ENCODE measurements around the gene ZNF468.
A peak's percentile ranks its signal among the peaks of the same experiment; 100 is the strongest.
"Not testable (repeated sequence)": the region's sequence is repeated elsewhere in the genome, so short reads cannot be mapped to it uniquely, and the experiment has no call there.

Gene ZNF468

GRCh38 chr19:52857378-52858191, at the start of gene ZNF468:
Gene ZNF468, minus strand, starts transcription at chr19:52857619. Its CDS starts 3,347 bp downstream, at chr19:52854272.
- peak; percentile 27 for DNase-seq (ENCODE audit: low read depth)

- DNase-seq (ENCODE audit: low read depth): not testable (repeated sequence)
Observed at GRCh38 chr19:52904052-52904780, 46.8 kb upstream of the ZNF468 start.

GRCh38 chr19:52901842-52902241, 44.4 kb upstream of the ZNF468 start:
- no peak for DNase-seq (ENCODE audit: low read depth)

DNA sequence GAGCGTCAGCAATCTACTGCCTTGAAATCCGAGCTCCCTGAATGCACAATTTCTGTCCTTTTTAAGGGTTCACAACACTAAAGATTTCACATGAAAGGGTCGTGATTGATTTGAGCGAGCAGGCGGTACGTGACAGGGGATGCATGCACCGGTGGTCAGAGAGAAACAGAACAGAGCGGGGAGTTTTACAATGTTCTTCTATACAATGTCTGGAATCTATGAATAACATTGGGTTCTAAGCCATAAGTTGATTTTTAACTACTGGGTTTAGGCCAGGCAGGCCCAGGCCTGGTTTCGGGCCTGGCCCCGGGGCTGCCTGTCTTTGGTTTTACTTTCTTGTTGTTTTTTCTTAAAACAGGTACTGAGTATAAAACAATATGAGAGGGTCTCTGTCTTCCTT, 41.2 kb upstream of the ZNF468 start:
- DNase-seq (ENCODE audit: low read depth): not testable (repeated sequence)

DNA sequence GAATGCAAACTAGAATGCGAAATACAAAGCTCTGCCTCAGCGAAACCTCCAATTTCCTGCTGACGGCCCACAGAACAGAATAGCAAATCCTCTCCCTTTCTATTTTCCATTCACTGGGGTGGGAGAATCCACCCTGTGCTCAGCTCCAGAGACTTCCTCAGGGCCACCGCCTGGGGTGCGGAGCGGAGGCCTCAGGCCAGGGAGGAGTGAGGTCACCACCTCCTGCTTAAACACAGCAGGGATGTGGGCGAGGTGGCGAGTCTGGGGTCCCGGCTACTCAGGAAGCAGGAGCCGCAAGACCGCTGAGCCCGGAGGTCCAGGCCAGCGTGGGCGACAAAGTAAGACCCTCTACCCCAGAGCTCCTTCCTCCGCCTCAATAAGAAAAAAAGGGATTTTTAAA, 40.7 kb upstream of the ZNF468 start:
- DNase-seq (ENCODE audit: low read depth): no peak

- DNase-seq (ENCODE audit: low read depth): peak; percentile 86
Observed at GRCh38 chr19:52897138-52897935, 39.9 kb upstream of the ZNF468 start, which contains the start of gene ZNF320. Gene ZNF320, minus strand, starts transcription at chr19:52897635. Its CDS starts 7,380 bp downstream, at chr19:52890255.

DNA sequence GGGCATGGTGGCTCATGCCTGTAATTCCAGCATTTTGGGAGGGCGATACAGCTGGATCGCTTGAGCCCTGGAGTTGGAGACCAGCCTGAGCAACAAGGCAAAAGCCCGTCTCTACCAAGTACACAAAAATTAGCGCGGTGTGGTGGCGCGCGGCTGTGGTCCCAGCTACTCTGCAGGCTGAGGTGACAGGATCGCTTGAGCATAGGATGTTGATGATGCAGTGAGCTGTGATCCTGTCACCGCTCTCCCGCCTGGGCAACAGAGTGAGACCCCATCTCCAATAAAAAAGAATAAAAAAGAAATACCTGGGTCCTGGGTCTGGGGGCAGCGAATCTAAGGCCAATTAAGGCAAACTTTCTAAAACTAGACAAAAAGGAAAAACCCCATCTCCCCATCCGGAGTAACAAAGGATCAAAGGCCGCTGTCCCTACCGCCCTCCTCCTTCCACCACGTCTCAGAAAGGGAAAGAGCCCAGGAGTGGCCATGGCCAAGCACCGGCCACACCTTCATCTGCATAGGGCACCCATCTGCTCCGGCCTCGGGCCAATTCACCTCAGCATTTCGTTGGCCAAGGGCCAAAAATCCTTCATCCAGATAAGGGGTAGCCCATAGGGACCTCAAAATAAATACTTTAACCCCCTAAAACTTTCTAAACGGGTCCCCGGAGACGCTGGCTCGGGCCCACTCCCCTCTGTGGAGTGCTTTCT, 39.2 kb upstream of the ZNF468 start:
- DNase-seq (ENCODE audit: low read depth): peak; percentile 3

- no peak for DNase-seq (ENCODE audit: low read depth)
Observed at GRCh38 chr19:52891336-52891735, 33.9 kb upstream of the ZNF468 start.

- DNase-seq (ENCODE audit: low read depth): no peak
Observed at GRCh38 chr19:52889931-52890330, 32.5 kb upstream of the ZNF468 start.

DNA sequence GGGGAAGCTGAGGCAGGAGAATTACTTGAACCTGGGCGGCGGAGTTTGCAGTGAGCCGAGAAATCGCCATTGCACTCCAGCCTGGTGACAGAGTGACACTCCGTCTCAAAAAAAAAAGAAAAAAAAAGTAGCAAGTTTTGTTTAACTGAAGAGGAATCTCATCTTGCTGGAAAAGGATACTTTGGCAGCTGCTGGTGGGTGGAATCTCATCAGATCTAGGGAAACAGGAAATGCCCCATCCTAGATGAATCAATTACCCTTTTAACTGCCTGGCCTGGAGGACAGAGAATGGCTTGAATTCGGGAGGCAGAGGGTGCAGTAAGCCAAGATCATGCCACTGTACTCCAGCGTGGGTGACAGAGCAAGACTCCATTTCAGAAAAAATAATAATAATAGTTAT, 31.7 kb upstream of the ZNF468 start:
- DNase-seq (ENCODE audit: low read depth): no peak

GRCh38 chr19:52880895-52881389, 23.5 kb upstream of the ZNF468 start:
- no peak for DNase-seq (ENCODE audit: low read depth)

DNA sequence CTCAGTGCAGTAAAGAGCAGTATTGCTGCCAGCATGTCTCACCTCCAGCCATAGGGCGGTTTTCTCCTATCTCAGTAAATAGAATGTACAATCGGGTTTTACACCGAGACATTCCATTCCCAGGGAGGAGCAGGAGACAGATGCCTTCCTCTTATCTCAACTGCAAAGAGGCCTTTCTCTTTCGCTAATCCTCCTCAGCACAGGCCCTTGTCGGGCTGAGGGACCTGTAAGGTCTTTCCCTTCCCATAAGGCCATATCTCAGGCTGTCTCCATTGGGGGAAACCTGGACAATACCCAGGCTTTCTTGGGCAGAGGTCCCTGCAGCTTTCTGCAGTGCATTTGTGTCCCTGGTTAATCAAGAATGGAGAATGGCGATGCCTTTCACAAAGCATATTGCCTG, 15.6 kb upstream of the ZNF468 start:
- DNase-seq (ENCODE audit: low read depth): not testable (repeated sequence)

- DNase-seq (ENCODE audit: low read depth): no peak
Observed at GRCh38 chr19:52871466-52871865, 14.0 kb upstream of the ZNF468 start.

GRCh38 chr19:52868031-52868430, 10.6 kb upstream of the ZNF468 start:
- DNase-seq (ENCODE audit: low read depth): not testable (repeated sequence)

- DNase-seq (ENCODE audit: low read depth): not testable (repeated sequence)
Observed at GRCh38 chr19:52856540-52857377, 660 bp downstream of the ZNF468 start.

- DNase-seq (ENCODE audit: low read depth): not testable (repeated sequence)
Observed at GRCh38 chr19:52847352-52847751, 10.1 kb downstream of the ZNF468 start.

DNA sequence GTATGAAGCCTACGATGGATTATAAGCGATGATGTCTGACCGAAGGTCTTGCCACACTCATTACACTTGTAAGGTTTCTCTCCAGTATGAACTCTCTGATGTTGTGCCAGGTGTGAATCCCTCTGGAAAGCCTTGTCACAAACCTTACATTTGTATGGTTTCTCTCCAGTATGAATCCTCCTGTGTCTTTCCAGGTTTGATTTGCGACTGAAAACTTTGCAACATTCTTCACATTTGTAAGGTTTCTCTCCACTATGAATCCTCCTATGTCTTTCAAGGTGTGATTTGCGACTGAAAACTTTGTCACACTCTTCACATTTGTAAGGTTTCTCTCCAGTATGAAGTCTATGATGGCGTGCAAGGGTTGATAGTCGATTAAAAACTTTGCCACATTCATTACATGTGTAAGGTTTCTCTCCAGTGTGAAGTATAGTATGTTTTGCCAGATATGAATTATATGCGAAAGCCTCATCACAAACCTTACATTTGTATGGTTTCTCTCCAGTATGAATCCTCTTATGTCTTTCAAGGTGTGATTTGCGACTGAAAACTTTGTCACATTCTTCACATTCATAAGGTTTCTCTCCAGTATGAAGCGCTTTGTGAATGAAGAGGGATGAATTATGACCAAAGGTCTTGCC, 16.5 kb downstream of the ZNF468 start:
- not testable (repeated sequence) for DNase-seq (ENCODE audit: low read depth)

DNA sequence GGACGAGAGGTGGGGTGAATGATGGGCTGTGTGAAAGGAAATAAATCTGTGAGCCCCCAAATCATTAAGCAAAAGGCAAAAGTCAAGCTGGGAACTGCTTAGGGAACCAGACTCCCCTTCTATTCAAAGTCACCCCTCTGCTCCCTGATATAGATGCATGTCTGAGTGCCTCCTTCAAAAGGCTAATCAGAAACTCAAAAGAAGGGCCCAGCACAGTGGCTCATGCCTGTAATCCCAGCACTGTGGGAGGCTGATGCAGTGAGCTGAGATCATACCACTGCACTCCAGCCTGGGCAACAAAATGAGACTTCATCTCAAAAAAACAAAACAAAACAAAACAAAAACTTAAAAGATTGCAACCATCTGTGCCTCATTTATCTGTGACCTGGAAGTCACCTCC, 23.1 kb downstream of the ZNF468 start:
- DNase-seq (ENCODE audit: low read depth): not testable (repeated sequence)

GRCh38 chr19:52833541-52833940, 23.9 kb downstream of the ZNF468 start:
- DNase-seq (ENCODE audit: low read depth): not testable (repeated sequence)

- not testable (repeated sequence) for DNase-seq (ENCODE audit: low read depth)
Observed at GRCh38 chr19:52829866-52830265, 27.6 kb downstream of the ZNF468 start.

Measured in GM04504 (cell line).